Lower lobe of right lung (tissue), 2 donors: ENCODE measurements around the gene ELANE. TPM values are rescaled to one million over a fixed set of nuclear protein-coding genes. Genes with fewer than 3 reads are reported as not detected.

ENCODE experiments used
- ATAC-seq, 2 donors: fragments of 200-7000 bp; cut with Tn5 transposase; one replicate each; pipeline ENCODE4 v1.9.1; 2020 to 2022; ENCODE audit warnings: mild to moderate bottlenecking in 2 of 2, moderate library complexity in 2 of 2
- DNase-seq: peaks from one replicate; pipeline ENCODE4 v3.0.0-alpha.2; 2020
- H3K27ac ChIP-seq: fragments of 200-600 bp; one replicate; pipeline ENCODE4 v1.8.0; 2022
- H3K27me3 ChIP-seq: fragments of 200-600 bp; one replicate; pipeline ENCODE4 v1.8.0; 2022; ENCODE audit warnings: low read depth
- H3K36me3 ChIP-seq: fragments of 200-600 bp; one replicate; pipeline ENCODE4 v1.8.0; 2022; ENCODE audit warnings: mild to moderate bottlenecking
- H3K4me1 ChIP-seq: fragments of 200-600 bp; one replicate; pipeline ENCODE4 v1.8.0; 2022
- H3K4me3 ChIP-seq: fragments of 200-600 bp; one replicate; pipeline ENCODE4 v1.8.0; 2022; ENCODE audit warnings: mild to moderate bottlenecking
- H3K9me3 ChIP-seq: fragments of 200-600 bp; one replicate; pipeline ENCODE4 v1.8.0; 2022
- intact Hi-C: fragments of 100-400 bp; cut with DNase I; formaldehyde crosslinking; loops from one replicate; pipeline ENCODE4 v1.11.0; 2022
- total RNA-seq: library from RNA; stranded (reverse); fragmentation: NEBNext Ultra II Directional; extraction: Animal tissue kit (Norgen Biotek cat#: 25700); gene quantifications from one replicate; pipeline ENCODE4 v1.2.1, GENCODE V29; 2021
- TF ChIP-seq, protein P1 (sequence below): fragments of 200-600 bp; IDR thresholded peaks from one replicate; pipeline ENCODE4 v1.8.0; 2022; ENCODE audit warnings: antibody characterized with exemption, mild to moderate bottlenecking
- donor health status: DM: no; HTN: yes; CAD: no; lungs with severe emphysema.

Gene ELANE
- total RNA-seq, 1 donor from 2014 or later: 0.97 TPM

DNA sequence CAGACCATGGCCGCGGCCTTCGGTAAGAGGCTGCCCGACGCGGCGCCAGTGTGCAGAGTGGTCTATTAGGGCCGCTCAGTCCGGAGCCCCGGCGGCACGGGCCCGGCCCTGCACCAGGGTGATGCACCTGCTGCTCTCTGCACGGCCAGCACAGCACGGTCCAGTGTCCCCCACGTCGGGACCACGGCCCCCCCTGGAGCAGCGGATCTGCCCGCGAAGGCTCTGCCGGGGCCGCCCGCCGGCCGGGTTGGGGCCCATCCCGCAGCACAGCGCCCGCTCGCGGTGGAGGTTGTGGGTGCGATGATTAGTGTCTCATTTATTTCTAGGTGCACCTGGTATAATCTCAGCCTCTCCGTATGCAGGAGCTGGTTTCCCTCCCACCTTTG lies 46.9 kb upstream of the ELANE start:
- ATAC-seq (no peak), DNase-seq (no peak)
- TF ChIP-seq, protein P1, sequence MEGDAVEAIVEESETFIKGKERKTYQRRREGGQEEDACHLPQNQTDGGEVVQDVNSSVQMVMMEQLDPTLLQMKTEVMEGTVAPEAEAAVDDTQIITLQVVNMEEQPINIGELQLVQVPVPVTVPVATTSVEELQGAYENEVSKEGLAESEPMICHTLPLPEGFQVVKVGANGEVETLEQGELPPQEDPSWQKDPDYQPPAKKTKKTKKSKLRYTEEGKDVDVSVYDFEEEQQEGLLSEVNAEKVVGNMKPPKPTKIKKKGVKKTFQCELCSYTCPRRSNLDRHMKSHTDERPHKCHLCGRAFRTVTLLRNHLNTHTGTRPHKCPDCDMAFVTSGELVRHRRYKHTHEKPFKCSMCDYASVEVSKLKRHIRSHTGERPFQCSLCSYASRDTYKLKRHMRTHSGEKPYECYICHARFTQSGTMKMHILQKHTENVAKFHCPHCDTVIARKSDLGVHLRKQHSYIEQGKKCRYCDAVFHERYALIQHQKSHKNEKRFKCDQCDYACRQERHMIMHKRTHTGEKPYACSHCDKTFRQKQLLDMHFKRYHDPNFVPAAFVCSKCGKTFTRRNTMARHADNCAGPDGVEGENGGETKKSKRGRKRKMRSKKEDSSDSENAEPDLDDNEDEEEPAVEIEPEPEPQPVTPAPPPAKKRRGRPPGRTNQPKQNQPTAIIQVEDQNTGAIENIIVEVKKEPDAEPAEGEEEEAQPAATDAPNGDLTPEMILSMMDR: no peak
- H3K36me3 ChIP-seq: peaks cover 92% of the 10 kb centered on the region
- no peaks in the 10 kb centered on the region for H3K9me3 ChIP-seq
- H3K27me3 ChIP-seq: no peaks in the 10 kb centered on the region
- peaks cover 39% of the 10 kb centered on the region for H3K4me1 ChIP-seq
- intact Hi-C loops: no loop called here
- no peak overlapping the region for H3K4me3 ChIP-seq
- no peak overlapping the region for H3K27ac ChIP-seq

DNA sequence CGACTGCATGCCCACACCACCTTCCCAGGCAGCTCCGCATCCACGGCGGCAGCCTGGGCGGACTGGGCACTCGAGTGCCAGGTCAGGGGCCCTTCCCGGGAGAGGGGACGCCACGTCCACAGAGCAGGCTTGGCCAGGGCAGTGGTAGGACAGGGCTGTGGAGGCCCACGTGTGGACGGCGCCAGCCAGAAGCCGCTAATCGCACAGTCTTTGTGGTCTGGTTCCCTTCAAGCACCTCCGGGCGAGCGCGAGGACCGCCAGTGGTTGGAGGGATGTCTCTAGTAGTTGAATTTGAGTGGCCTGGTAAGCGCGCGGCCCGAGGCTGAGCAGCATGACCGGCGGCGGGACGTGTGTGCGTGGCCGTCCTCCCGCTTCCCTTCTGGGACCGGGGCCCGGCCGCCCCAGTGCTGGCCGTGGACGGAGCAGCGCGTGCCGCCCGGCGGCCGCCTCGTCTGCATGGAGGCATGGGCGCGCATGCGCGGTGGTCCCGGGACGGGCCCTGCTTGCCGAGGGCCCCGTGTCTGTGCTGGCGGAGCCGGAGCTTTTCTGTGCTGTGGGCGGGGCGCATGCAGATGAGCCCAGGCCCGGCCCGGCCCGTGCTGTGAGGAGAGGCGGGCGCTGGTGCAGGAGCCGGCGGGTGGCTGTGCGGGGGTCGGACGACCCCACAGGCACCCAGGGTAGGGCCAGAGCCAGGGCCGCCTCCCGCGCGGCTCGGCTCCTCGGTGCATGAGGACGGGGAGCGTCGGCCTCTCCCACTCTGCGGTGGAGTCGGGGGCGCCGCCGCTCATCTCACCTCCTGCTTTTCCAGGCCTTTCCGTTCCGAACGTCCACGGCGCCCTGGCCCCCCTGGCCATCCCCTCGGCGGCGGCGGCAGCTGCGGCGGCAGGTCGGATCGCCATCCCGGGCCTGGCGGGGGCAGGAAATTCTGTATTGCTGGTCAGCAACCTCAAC lies 46.2 kb upstream of the ELANE start:
- peaks cover 92% of the 10 kb centered on the region for H3K36me3 ChIP-seq

DNA sequence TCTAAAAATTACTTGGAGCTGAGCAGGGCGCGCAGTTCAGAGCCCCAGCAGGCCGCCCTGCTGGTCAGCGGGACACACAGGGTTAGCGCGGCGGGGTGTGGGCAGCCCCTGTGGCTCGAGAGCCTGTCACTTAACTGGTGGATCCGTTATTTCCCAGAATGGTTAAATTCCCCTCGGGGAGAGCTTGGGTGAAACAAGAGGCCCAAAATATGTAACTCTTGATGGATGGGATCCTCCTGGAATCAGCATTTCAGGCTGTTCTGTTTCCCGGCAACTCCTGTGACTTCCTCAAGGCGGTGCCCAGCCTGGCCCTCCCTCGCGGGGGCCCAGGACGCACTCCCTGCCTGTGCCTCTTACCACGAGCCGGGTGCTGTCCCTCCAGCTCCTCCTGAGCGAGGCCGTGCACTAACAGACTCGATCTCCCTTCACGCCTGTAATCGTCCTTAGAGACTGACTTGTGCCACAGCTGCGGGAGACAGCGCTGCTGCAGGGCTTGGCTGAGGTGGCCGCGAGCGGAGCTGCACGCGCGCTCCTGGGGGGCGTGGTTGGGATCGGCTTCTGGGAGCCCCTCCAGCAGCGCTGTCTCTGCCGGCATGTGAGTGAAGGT lies 45.2 kb upstream of the ELANE start:
- DNase-seq: no peak

More for the DNA sequence above, 46.2 kb upstream of the ELANE start:
- H3K4me3 ChIP-seq: no peak overlapping the region
- TF ChIP-seq, protein P1: no peak
- no peak overlapping the region for H3K27ac ChIP-seq
- ATAC-seq (no peak), DNase-seq (peak; percentile 37)
- peaks cover 32% of the 10 kb centered on the region for H3K4me1 ChIP-seq
- no peaks in the 10 kb centered on the region for H3K9me3 ChIP-seq
- intact Hi-C loops: no loop called here
- H3K27me3 ChIP-seq: no peaks in the 10 kb centered on the region

DNA sequence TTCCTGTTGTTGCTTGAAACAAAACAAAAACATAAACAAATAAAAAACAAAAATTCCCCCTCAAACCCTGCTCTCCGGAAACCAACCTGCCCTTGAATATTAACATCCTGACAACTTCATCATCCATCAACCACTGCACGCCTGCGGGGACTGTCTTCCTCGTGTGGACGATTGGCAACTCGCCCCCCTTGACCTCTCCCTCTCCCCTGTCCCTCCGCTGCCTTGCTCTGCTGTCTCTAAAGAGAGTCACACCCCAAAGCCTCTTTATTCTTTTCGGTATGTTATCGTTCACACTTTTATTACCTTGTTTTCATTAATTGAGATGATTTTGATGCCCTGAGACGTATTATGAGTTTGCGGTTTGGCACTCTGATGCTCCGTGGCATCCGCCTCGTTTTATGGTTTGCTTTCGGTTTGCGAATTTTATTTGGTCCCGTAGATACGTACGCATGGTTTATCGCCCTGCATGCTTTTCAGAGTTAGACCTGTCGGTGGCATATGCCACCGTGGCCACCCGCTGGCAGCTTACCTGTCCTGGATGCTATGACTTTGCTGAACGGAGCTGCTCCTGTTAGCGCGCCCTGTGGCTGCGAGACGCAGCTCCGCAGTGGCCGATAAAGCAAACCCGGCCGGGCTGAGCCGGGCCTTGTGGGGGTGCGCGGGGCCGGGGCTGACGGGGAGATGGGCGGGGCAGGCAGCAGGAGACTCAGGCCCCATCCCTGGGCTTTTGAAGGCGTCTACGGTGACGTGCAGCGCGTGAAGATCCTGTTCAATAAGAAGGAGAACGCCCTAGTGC lies 44.3 kb upstream of the ELANE start:
- intact Hi-C loops: no loop called here
- H3K9me3 ChIP-seq: no peaks in the 10 kb centered on the region
- peaks cover 13% of the 10 kb centered on the region for H3K4me1 ChIP-seq
- H3K36me3 ChIP-seq: peaks cover 95% of the 10 kb centered on the region
- DNase-seq (no peak), ATAC-seq (no peak)
- no peaks in the 10 kb centered on the region for H3K27me3 ChIP-seq
- no peak overlapping the region for H3K27ac ChIP-seq
- H3K4me3 ChIP-seq: no peak overlapping the region
- TF ChIP-seq, protein P1: no peak

More for the DNA sequence above, 45.2 kb upstream of the ELANE start:
- intact Hi-C loops: no loop called here
- H3K9me3 ChIP-seq: no peaks in the 10 kb centered on the region
- H3K36me3 ChIP-seq: peaks cover 93% of the 10 kb centered on the region
- H3K4me1 ChIP-seq: peaks cover 22% of the 10 kb centered on the region
- no peak for ATAC-seq
- H3K4me3 ChIP-seq: no peak overlapping the region
- no peaks in the 10 kb centered on the region for H3K27me3 ChIP-seq
- H3K27ac ChIP-seq: no peak overlapping the region
- TF ChIP-seq, protein P1: no peak

DNA sequence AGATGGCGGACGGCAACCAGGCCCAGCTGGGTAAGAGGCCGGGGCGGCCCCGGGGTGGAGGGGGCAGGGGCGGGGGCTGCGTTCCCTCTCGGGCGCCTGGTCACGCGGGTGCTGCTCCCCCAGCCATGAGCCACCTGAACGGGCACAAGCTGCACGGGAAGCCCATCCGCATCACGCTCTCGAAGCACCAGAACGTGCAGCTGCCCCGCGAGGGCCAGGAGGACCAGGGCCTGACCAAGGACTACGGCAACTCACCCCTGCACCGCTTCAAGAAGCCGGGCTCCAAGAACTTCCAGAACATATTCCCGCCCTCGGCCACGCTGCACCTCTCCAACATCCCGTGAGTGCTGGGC lies 43.7 kb upstream of the ELANE start:
- intact Hi-C loops: no loop called here
- peaks cover 7% of the 10 kb centered on the region for H3K4me1 ChIP-seq
- peaks cover 95% of the 10 kb centered on the region for H3K36me3 ChIP-seq
- DNase-seq: no peak
- H3K9me3 ChIP-seq: no peaks in the 10 kb centered on the region
- no peaks in the 10 kb centered on the region for H3K27me3 ChIP-seq
- no peak for ATAC-seq
- TF ChIP-seq, protein P1: no peak
- no peak overlapping the region for H3K4me3 ChIP-seq
- H3K27ac ChIP-seq: no peak overlapping the region
